Ovary (tissue), 3 donors: ENCODE data around the gene CRB2.

Experiments
- CTCF ChIP-seq, 3 donors: fragments of 450-650 bp in 2 of 3; fragments of 200-600 bp in 1 of 3; IDR thresholded peaks; one replicate each; pipeline versions ENCODE4 v1.5.1 to v1.8.0; 2016 to 2022; ENCODE audit warnings: antibody characterized with exemption in 3 of 3, mild to moderate bottlenecking in 1 of 3
- EP300 ChIP-seq: sonication (generic); formaldehyde crosslinking; IDR thresholded peaks from one replicate; pipeline ENCODE4 v1.6.1; 2017; ENCODE audit warnings: antibody characterized with exemption
- POLR2A ChIP-seq: fragments of 450-650 bp; IDR thresholded peaks from one replicate; pipeline ENCODE4 v1.6.1; 2017; ENCODE audit warnings: antibody characterized with exemption, mild to moderate bottlenecking, moderate library complexity
- donor health status: DM: no; HTN: no; CAD: no.

GRCh38 chr9:123410281-123410910, 54.4 kb downstream of the CRB2 start:
- no peak for TF ChIP-seq CTCF (IDR thresholded peaks at IDR 0.05)
- TF ChIP-seq POLR2A = no peak
- no peak for TF ChIP-seq EP300
